ENCODE data around the gene NR2F1. TPM values are rescaled to one million over a fixed set of nuclear protein-coding genes. Genes with fewer than 3 reads are reported as not detected.
"Not testable (repeated sequence)": the region's sequence is repeated elsewhere in the genome, so short reads cannot be mapped to it uniquely, and the experiment has no call there.

Gene NR2F1
- polyA plus RNA-seq (2012; ENCODE audit: low read depth, missing spikeins) = not detected

- TF ChIP-seq POLR2A (IDR thresholded peaks at IDR 0.05; ENCODE audit: low read depth, low read length) (no peak), POLR2AphosphoS5 (IDR thresholded peaks at IDR 0.05; ENCODE audit: low read depth, low read length) (no peak), POU2F2 (IDR thresholded peaks at IDR 0.05; ENCODE audit: low read depth, low read length) (no peak)
- FAIRE-seq (no peak), DNase-seq (ENCODE audit: insufficient read length, low spot score) (no peak)
Measured at GRCh38 chr5:93582677-93583438, at the start of gene NR2F1. Gene NR2F1 (plus strand): TSS chr5:93583222. CDS start chr5:93585024, 1,802 bp downstream.

DNA sequence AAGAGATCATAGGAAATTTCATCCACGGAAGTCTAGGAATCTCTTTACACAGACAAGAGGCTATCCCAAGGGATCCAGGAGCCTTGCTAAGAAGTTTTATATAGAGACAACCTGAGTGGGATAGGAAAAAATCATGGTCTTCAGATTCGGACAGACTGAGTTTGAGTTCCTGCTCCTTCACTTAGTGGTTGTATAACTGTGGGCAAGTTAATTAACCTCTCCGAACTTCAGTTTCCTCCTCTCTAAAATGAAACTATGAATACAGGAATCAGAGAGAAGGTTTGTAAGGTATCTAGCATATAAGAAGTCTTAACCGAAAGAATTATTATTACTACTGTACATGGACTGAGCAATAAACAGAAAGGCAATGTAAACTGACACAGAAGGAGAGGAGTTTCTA is 37.1 kb upstream of the NR2F1 start:
- no peak for FAIRE-seq
- DNase-seq (ENCODE audit: insufficient read length, low spot score) = no peak
- no peak for TF ChIP-seq POLR2A (IDR thresholded peaks at IDR 0.05; ENCODE audit: low read depth, low read length)
- no peak for TF ChIP-seq TAF1 (IDR thresholded peaks at IDR 0.05; ENCODE audit: low read depth, low read length)

GRCh38 chr5:93549594-93549993 is 33.4 kb upstream of the NR2F1 start:
- not testable (repeated sequence) for FAIRE-seq; DNase-seq (ENCODE audit: insufficient read length, low spot score)

GRCh38 chr5:93557021-93557604 is 25.9 kb upstream of the NR2F1 start:
- DNase-seq (ENCODE audit: insufficient read length, low spot score) (no peak), FAIRE-seq (no peak)
- no peak for TF ChIP-seq POLR2A (IDR thresholded peaks at IDR 0.05; ENCODE audit: low read depth, low read length)
- TF ChIP-seq POU2F2 (IDR thresholded peaks at IDR 0.05; ENCODE audit: low read depth, low read length) = no peak
- TF ChIP-seq TAF1 (IDR thresholded peaks at IDR 0.05; ENCODE audit: low read depth, low read length) = no peak
- no peak for TF ChIP-seq POLR2AphosphoS5 (IDR thresholded peaks at IDR 0.05; ENCODE audit: low read depth, low read length)
- no peak for TF ChIP-seq PAX5 (IDR thresholded peaks at IDR 0.05; ENCODE audit: insufficient read depth, low read length, severe bottlenecking)
- no peak for TF ChIP-seq SPI1 (IDR thresholded peaks at IDR 0.05; ENCODE audit: low read depth, low read length)

- TF ChIP-seq SPI1 (IDR thresholded peaks at IDR 0.05; ENCODE audit: low read depth, low read length) (no peak), TAF1 (IDR thresholded peaks at IDR 0.05; ENCODE audit: low read depth, low read length) (no peak), PAX5 (IDR thresholded peaks at IDR 0.05; ENCODE audit: insufficient read depth, low read length, severe bottlenecking) (no peak), POU2F2 (IDR thresholded peaks at IDR 0.05; ENCODE audit: low read depth, low read length) (no peak), POLR2A (IDR thresholded peaks at IDR 0.05; ENCODE audit: low read depth, low read length) (no peak), POLR2AphosphoS5 (IDR thresholded peaks at IDR 0.05; ENCODE audit: low read depth, low read length) (no peak)
- DNase-seq (ENCODE audit: insufficient read length, low spot score) = no peak
- no peak for FAIRE-seq
Measured at GRCh38 chr5:93566091-93566490, 16.9 kb upstream of the NR2F1 start.

- TF ChIP-seq POLR2AphosphoS5 (IDR thresholded peaks at IDR 0.05; ENCODE audit: low read depth, low read length) (no peak), POLR2A (IDR thresholded peaks at IDR 0.05; ENCODE audit: low read depth, low read length) (no peak), SPI1 (IDR thresholded peaks at IDR 0.05; ENCODE audit: low read depth, low read length) (no peak), PAX5 (IDR thresholded peaks at IDR 0.05; ENCODE audit: insufficient read depth, low read length, severe bottlenecking) (no peak), POU2F2 (IDR thresholded peaks at IDR 0.05; ENCODE audit: low read depth, low read length) (no peak), TAF1 (IDR thresholded peaks at IDR 0.05; ENCODE audit: low read depth, low read length) (no peak)
- DNase-seq (ENCODE audit: insufficient read length, low spot score) (no peak), FAIRE-seq (no peak)
Measured at GRCh38 chr5:93567424-93567823, 15.6 kb upstream of the NR2F1 start.

- TF ChIP-seq POLR2A (IDR thresholded peaks at IDR 0.05; ENCODE audit: low read depth, low read length) (no peak), TAF1 (IDR thresholded peaks at IDR 0.05; ENCODE audit: low read depth, low read length) (no peak), POU2F2 (IDR thresholded peaks at IDR 0.05; ENCODE audit: low read depth, low read length) (no peak), POLR2AphosphoS5 (IDR thresholded peaks at IDR 0.05; ENCODE audit: low read depth, low read length) (no peak), PAX5 (IDR thresholded peaks at IDR 0.05; ENCODE audit: insufficient read depth, low read length, severe bottlenecking) (no peak), SPI1 (IDR thresholded peaks at IDR 0.05; ENCODE audit: low read depth, low read length) (no peak)
- no peak for FAIRE-seq
- DNase-seq (ENCODE audit: insufficient read length, low spot score) = no peak
Measured at GRCh38 chr5:93569300-93570160, 13.5 kb upstream of the NR2F1 start.

GRCh38 chr5:93570294-93571113 is 12.5 kb upstream of the NR2F1 start:
- DNase-seq (ENCODE audit: insufficient read length, low spot score) (no peak), FAIRE-seq (no peak)
- no peak for TF ChIP-seq POLR2AphosphoS5 (IDR thresholded peaks at IDR 0.05; ENCODE audit: low read depth, low read length)
- no peak for TF ChIP-seq SPI1 (IDR thresholded peaks at IDR 0.05; ENCODE audit: low read depth, low read length)
- no peak for TF ChIP-seq POLR2A (IDR thresholded peaks at IDR 0.05; ENCODE audit: low read depth, low read length)
- no peak for TF ChIP-seq PAX5 (IDR thresholded peaks at IDR 0.05; ENCODE audit: insufficient read depth, low read length, severe bottlenecking)
- TF ChIP-seq TAF1 (IDR thresholded peaks at IDR 0.05; ENCODE audit: low read depth, low read length) = no peak
- TF ChIP-seq POU2F2 (IDR thresholded peaks at IDR 0.05; ENCODE audit: low read depth, low read length) = no peak
